HepG2 (cell line): ENCODE results near the gene ABCG2. TPM values are rescaled to one million over a fixed set of nuclear protein-coding genes. Genes with fewer than 3 reads are reported as not detected.

Experiments used
- DPF2 ChIP-seq: sonication (generic); formaldehyde crosslinking; IDR thresholded peaks from 2 replicates; pipeline ENCODE4 v1.4.0; 2020; ENCODE audit warnings: mild to moderate bottlenecking, low read depth, missing genetic modification reagents, borderline replicate concordance
- FOXJ3 ChIP-seq: sonication (generic); formaldehyde crosslinking; IDR thresholded peaks from 2 replicates; pipeline ENCODE4 v1.4.0; 2020; ENCODE audit warnings: missing genetic modification reagents, mild to moderate bottlenecking, borderline replicate concordance
- HCFC1 ChIP-seq: fragments of 150-350 bp; IDR thresholded peaks from 2 replicates; pipeline ENCODE4 v1.6.1; 2014; ENCODE audit warnings: low read depth, low read length
- PHF8 ChIP-seq: sonication (generic); formaldehyde crosslinking; IDR thresholded peaks from 2 replicates; pipeline ENCODE4 v1.5.0; 2020; ENCODE audit warnings: missing genetic modification reagents
- RARG ChIP-seq: sonication (generic); formaldehyde crosslinking; IDR thresholded peaks from 2 replicates; pipeline ENCODE4 v1.4.0; 2020; ENCODE audit warnings: low read depth, mild to moderate bottlenecking, missing genetic modification reagents
- RBM39 ChIP-seq: fragments of 200-400 bp; formaldehyde crosslinking; IDR thresholded peaks from one replicate; pipeline ENCODE4 v1.6.1; 2018; ENCODE audit warnings: antibody characterized with exemption, mild to moderate bottlenecking, low read depth, low read length; ENCODE audit not compliant: poor library complexity, severe bottlenecking
- SNAPC2 ChIP-seq: sonication (generic); formaldehyde crosslinking; IDR thresholded peaks from 2 replicates; pipeline ENCODE4 v1.8.1; 2022; ENCODE audit warnings: mild to moderate bottlenecking, missing genetic modification reagents
- ZBTB38 ChIP-seq: sonication (generic); formaldehyde crosslinking; IDR thresholded peaks from 2 replicates; pipeline ENCODE4 v1.5.1; 2020; ENCODE audit warnings: mild to moderate bottlenecking, missing genetic modification reagents
- ZNF629 ChIP-seq: sonication (generic); formaldehyde crosslinking; conservative IDR thresholded peaks from 2 replicates; pipeline ENCODE4 v1.5.0; 2020; ENCODE audit warnings: missing genetic modification reagents
- ZNF773 ChIP-seq: sonication (generic); formaldehyde crosslinking; IDR thresholded peaks from 2 replicates; pipeline ENCODE4 v1.4.0; 2020; ENCODE audit warnings: missing genetic modification reagents, borderline replicate concordance
- ZSCAN25 ChIP-seq: sonication (generic); formaldehyde crosslinking; IDR thresholded peaks from 2 replicates; pipeline ENCODE4 v1.8.0; 2022; ENCODE audit warnings: mild to moderate bottlenecking, missing genetic modification reagents
- ZSCAN9 ChIP-seq: IDR thresholded peaks from 2 replicates; pipeline ENCODE4 v1.6.1; 2016; ENCODE audit warnings: borderline replicate concordance
- polyA plus RNA-seq, 8 experiments: library from polyadenylated mRNA; depleted of rRNA in 3 of 8; stranded (reverse) in 7 of 8; unstranded in 1 of 8; fragments of >200 nt; fragmentation: Illumina TruSeq in 4 of 8; extraction: Trizol in 4 of 8; gene quantifications; 2 replicates each; pipeline versions ENCODE4 v1.2.1 to v1.2.3, GENCODE V29; 2011 to 2016; ENCODE audit warnings: low read depth in 4 of 8, missing spikeins in 1 of 8, mixed read lengths in 1 of 8; ENCODE audit not compliant: insufficient read depth in 1 of 8
- total RNA-seq, 5 experiments: library from RNA; depleted of rRNA; stranded (reverse); fragments of >200 nt; fragmentation: Illumina TruSeq; extraction: Trizol; gene quantifications; 2 replicates each; pipeline ENCODE4 v1.2.3, GENCODE V29; 2016; ENCODE audit warnings: low read depth in 1 of 5
- TF ChIP-seq, protein P1 (sequence below): sonication (generic); formaldehyde crosslinking; IDR thresholded peaks from 2 replicates; pipeline ENCODE4 v1.4.0; 2020; ENCODE audit warnings: missing genetic modification reagents, borderline replicate concordance
- TF ChIP-seq, protein P2 (sequence below): IDR thresholded peaks from 2 replicates; pipeline ENCODE4 v1.6.1; 2016; ENCODE audit warnings: low read depth
- TF ChIP-seq, protein P3 (sequence below): sonication (generic); formaldehyde crosslinking; IDR thresholded peaks from 2 replicates; pipeline ENCODE4 v1.4.0; 2020; ENCODE audit warnings: missing genetic modification reagents, borderline replicate concordance
- TF ChIP-seq, protein P4 (sequence below): sonication (generic); formaldehyde crosslinking; IDR thresholded peaks from 2 replicates; pipeline ENCODE4 v1.5.1; 2020; ENCODE audit warnings: mild to moderate bottlenecking, missing genetic modification reagents, moderate library complexity

Gene ABCG2
- total and polyA plus RNA-seq, 2 of the 13 experiments (the other 11 are each of a cell fraction or from before 2014, with no cell fraction given), result 10.0 to 15.7 TPM

DNA sequence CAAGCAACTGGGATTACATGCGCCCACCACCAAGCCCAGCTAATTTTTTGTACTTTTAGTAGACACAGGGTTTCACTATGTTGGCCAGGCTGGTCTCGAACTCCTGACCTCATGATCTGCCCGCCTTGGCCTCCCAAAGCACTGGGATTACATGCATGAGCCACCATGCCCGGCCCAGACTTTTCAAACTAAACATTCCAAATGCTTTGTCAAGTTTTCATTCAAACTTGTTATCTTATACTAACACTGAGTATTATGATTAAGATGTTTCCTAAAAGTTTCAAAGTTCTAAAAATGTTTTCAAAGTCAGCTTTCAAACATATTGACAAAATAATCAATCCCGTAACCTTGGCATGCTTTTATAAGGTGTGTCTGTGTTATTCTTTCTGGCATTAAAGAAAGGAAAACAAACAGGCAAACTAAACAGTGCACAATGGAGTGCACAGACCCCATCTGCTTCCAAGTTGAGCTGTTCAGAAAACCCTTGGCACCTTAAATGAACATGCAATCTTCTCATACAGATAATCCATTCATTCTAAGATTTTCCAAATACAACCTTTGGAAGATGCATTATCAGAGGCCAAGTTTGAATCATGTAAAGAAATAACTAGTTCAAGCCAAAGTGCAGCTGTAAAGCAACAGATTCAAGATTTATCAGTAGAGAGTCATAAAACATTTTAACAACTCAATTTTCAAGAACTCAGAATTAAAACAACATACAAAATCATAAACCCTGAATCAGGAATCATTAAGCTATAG lies 49.1 kb downstream of the ABCG2 start (continued):
- TF ChIP-seq, protein P1, sequence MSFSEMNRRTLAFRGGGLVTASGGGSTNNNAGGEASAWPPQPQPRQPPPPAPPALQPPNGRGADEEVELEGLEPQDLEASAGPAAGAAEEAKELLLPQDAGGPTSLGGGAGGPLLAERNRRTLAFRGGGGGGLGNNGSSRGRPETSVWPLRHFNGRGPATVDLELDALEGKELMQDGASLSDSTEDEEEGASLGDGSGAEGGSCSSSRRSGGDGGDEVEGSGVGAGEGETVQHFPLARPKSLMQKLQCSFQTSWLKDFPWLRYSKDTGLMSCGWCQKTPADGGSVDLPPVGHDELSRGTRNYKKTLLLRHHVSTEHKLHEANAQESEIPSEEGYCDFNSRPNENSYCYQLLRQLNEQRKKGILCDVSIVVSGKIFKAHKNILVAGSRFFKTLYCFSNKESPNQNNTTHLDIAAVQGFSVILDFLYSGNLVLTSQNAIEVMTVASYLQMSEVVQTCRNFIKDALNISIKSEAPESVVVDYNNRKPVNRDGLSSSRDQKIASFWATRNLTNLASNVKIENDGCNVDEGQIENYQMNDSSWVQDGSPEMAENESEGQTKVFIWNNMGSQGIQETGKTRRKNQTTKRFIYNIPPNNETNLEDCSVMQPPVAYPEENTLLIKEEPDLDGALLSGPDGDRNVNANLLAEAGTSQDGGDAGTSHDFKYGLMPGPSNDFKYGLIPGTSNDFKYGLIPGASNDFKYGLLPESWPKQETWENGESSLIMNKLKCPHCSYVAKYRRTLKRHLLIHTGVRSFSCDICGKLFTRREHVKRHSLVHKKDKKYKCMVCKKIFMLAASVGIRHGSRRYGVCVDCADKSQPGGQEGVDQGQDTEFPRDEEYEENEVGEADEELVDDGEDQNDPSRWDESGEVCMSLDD (CRISPR knock-in tag), result no peak
- TF ChIP-seq HCFC1 (no peak), RARG (CRISPR knock-in tag) (no peak), FOXJ3 (CRISPR knock-in tag) (peak; percentile 97; the same call in 1 of the 2 replicates), PHF8 (CRISPR knock-in tag) (no peak), SNAPC2 (CRISPR knock-in tag) (no peak; the same call in 1 of the 2 replicates), ZBTB38 (CRISPR knock-in tag) (peak; percentile 56; the same call in 1 of the 2 replicates), ZNF773 (no peak), ZSCAN9 (no peak), ZSCAN25 (CRISPR knock-in tag) (no peak), DPF2 (peak; percentile 88), RBM39 (no peak), ZNF629 (CRISPR knock-in tag) (0 out of 2 replicates have a peak, but pooled peaks have one; percentile 27)
- TF ChIP-seq, protein P2, sequence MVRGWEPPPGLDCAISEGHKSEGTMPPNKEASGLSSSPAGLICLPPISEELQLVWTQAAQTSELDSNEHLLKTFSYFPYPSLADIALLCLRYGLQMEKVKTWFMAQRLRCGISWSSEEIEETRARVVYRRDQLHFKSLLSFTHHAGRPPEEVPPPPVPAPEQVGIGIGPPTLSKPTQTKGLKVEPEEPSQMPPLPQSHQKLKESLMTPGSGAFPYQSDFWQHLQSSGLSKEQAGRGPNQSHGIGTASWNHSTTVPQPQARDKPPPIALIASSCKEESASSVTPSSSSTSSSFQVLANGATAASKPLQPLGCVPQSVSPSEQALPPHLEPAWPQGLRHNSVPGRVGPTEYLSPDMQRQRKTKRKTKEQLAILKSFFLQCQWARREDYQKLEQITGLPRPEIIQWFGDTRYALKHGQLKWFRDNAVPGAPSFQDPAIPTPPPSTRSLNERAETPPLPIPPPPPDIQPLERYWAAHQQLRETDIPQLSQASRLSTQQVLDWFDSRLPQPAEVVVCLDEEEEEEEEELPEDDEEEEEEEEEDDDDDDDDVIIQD, result no peak
- TF ChIP-seq, protein P3, sequence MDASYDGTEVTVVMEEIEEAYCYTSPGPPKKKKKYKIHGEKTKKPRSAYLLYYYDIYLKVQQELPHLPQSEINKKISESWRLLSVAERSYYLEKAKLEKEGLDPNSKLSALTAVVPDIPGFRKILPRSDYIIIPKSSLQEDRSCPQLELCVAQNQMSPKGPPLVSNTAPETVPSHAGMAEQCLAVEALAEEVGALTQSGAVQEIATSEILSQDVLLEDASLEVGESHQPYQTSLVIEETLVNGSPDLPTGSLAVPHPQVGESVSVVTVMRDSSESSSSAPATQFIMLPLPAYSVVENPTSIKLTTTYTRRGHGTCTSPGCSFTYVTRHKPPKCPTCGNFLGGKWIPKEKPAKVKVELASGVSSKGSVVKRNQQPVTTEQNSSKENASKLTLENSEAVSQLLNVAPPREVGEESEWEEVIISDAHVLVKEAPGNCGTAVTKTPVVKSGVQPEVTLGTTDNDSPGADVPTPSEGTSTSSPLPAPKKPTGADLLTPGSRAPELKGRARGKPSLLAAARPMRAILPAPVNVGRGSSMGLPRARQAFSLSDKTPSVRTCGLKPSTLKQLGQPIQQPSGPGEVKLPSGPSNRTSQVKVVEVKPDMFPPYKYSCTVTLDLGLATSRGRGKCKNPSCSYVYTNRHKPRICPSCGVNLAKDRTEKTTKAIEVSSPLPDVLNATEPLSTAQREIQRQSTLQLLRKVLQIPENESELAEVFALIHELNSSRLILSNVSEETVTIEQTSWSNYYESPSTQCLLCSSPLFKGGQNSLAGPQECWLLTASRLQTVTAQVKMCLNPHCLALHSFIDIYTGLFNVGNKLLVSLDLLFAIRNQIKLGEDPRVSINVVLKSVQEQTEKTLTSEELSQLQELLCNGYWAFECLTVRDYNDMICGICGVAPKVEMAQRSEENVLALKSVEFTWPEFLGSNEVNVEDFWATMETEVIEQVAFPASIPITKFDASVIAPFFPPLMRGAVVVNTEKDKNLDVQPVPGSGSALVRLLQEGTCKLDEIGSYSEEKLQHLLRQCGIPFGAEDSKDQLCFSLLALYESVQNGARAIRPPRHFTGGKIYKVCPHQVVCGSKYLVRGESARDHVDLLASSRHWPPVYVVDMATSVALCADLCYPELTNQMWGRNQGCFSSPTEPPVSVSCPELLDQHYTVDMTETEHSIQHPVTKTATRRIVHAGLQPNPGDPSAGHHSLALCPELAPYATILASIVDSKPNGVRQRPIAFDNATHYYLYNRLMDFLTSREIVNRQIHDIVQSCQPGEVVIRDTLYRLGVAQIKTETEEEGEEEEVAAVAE (CRISPR knock-in tag), result no peak
- TF ChIP-seq, protein P4, sequence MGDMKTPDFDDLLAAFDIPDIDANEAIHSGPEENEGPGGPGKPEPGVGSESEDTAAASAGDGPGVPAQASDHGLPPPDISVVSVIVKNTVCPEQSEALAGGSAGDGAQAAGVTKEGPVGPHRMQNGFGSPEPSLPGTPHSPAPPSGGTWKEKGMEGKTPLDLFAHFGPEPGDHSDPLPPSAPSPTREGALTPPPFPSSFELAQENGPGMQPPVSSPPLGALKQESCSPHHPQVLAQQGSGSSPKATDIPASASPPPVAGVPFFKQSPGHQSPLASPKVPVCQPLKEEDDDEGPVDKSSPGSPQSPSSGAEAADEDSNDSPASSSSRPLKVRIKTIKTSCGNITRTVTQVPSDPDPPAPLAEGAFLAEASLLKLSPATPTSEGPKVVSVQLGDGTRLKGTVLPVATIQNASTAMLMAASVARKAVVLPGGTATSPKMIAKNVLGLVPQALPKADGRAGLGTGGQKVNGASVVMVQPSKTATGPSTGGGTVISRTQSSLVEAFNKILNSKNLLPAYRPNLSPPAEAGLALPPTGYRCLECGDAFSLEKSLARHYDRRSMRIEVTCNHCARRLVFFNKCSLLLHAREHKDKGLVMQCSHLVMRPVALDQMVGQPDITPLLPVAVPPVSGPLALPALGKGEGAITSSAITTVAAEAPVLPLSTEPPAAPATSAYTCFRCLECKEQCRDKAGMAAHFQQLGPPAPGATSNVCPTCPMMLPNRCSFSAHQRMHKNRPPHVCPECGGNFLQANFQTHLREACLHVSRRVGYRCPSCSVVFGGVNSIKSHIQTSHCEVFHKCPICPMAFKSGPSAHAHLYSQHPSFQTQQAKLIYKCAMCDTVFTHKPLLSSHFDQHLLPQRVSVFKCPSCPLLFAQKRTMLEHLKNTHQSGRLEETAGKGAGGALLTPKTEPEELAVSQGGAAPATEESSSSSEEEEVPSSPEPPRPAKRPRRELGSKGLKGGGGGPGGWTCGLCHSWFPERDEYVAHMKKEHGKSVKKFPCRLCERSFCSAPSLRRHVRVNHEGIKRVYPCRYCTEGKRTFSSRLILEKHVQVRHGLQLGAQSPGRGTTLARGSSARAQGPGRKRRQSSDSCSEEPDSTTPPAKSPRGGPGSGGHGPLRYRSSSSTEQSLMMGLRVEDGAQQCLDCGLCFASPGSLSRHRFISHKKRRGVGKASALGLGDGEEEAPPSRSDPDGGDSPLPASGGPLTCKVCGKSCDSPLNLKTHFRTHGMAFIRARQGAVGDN (CRISPR knock-in tag), result peak; percentile 44; the same call in 1 of the 2 replicates
